ENCODE data around the gene NLRP11.

NLRP11 gene

DNA sequence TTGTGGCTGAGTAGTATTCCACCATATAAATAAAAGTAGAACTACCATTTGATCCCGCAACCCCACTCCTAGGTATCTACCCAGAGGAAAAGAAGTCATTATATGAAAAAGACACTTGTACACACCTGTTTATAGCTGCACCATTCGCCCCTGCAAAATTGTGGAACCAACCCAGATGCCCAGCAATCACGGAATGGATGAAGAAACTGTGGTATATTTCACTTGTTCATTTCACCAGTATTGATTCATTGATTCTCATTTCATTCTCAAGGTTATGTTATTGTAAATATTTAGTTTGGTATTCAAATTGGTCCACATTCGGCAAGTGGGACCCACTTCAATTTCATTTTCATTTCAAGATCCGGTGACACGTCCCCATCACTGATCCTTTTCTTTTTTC lies 81.1 kb downstream of the NLRP11 start:
- Histone ChIP-seq H4K20me1 (ENCODE audit: insufficient read depth, low read length) (no peaks in the 10 kb centered on the region), H3K79me2 (ENCODE audit: insufficient read depth, low read length) (no peaks in the 10 kb centered on the region), H3K4me2 (ENCODE audit: low read length) (no peak overlapping the region), H3K9me3 (ENCODE audit: low read length) (no peaks in the 10 kb centered on the region), H3K9me2 (ENCODE audit: low read depth, low read length) (no peaks in the 10 kb centered on the region), H3K4me3 (ENCODE audit: low read depth, low read length, poor library complexity, severe bottlenecking) (no peak overlapping the region), H3K9ac (ENCODE audit: low read length) (no peak overlapping the region), H3K4me1 (ENCODE audit: insufficient read depth, low read length, severe bottlenecking) (no peaks in the 10 kb centered on the region), H3K36me3 (ENCODE audit: insufficient read depth, low read length) (no peaks in the 10 kb centered on the region), H3K27ac (ENCODE audit: low read depth, low read length, poor library complexity, severe bottlenecking) (no peak overlapping the region), H3F3A (ENCODE audit: insufficient read depth, low read length) (no peaks in the 10 kb centered on the region), H3K27me3 (ENCODE audit: insufficient read depth, low read length) (no peaks in the 10 kb centered on the region), H2AFZ (ENCODE audit: low read length) (no peak overlapping the region)
- TF ChIP-seq, protein P1, sequence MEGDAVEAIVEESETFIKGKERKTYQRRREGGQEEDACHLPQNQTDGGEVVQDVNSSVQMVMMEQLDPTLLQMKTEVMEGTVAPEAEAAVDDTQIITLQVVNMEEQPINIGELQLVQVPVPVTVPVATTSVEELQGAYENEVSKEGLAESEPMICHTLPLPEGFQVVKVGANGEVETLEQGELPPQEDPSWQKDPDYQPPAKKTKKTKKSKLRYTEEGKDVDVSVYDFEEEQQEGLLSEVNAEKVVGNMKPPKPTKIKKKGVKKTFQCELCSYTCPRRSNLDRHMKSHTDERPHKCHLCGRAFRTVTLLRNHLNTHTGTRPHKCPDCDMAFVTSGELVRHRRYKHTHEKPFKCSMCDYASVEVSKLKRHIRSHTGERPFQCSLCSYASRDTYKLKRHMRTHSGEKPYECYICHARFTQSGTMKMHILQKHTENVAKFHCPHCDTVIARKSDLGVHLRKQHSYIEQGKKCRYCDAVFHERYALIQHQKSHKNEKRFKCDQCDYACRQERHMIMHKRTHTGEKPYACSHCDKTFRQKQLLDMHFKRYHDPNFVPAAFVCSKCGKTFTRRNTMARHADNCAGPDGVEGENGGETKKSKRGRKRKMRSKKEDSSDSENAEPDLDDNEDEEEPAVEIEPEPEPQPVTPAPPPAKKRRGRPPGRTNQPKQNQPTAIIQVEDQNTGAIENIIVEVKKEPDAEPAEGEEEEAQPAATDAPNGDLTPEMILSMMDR (IDR thresholded peaks at IDR 0.05; ENCODE audit: low read length) = no peak
- TF ChIP-seq EZH2 (IDR thresholded peaks at IDR 0.05; ENCODE audit: borderline replicate concordance, low read length) = no peak

DNA sequence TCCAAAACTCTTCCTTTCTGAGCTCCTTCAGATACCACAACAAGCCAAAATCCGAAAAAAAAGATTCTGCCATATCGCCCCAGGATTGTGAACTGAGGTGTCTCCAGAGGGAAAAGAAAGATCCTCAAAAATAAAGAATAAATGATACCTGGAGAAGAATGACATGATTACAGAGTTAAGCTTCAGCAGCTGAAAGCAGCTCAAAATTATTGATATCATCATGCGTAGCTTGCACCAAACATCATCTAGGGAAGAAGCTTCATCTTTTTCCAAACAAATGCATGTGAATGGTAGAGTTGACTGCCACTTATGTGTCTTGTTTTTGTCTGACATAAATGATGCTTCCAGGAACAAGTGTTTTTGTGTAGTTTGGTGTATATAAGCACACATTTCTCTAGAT lies 93.5 kb downstream of the NLRP11 start, which contains the start of gene NLRP9:
Gene NLRP9 (minus strand): TSS at position 101 of the 400 bp plus-strand sequence. CDS start 28 bp downstream, at position 73.
- Histone ChIP-seq H3K9ac (ENCODE audit: low read length) (no peak within 1 kb of the TSS), H4K20me1 (ENCODE audit: insufficient read depth, low read length) (no peaks in the 10 kb centered on the region), H3K9me3 (ENCODE audit: low read length) (no peaks in the 10 kb centered on the region), H3K27ac (ENCODE audit: low read depth, low read length, poor library complexity, severe bottlenecking) (no peak within 1 kb of the TSS), H3K4me1 (ENCODE audit: insufficient read depth, low read length, severe bottlenecking) (no peaks in the 10 kb centered on the region), H3K4me2 (ENCODE audit: low read length) (no peak within 1 kb of the TSS), H3K36me3 (ENCODE audit: insufficient read depth, low read length) (no peaks in the 10 kb centered on the region), H2AFZ (ENCODE audit: low read length) (no peak within 1 kb of the TSS), H3K79me2 (ENCODE audit: insufficient read depth, low read length) (no peaks in the 10 kb centered on the region), H3K27me3 (ENCODE audit: insufficient read depth, low read length) (no peaks in the 10 kb centered on the region), H3F3A (ENCODE audit: insufficient read depth, low read length) (no peaks in the 10 kb centered on the region), H3K9me2 (ENCODE audit: low read depth, low read length) (no peaks in the 10 kb centered on the region), H3K4me3 (ENCODE audit: low read depth, low read length, poor library complexity, severe bottlenecking) (no peak within 1 kb of the TSS)
- TF ChIP-seq, protein P1 (IDR thresholded peaks at IDR 0.05; ENCODE audit: low read length) = no peak
- TF ChIP-seq EZH2 (IDR thresholded peaks at IDR 0.05; ENCODE audit: borderline replicate concordance, low read length) = no peak
